ENCODE measurements around the gene TMEM119. TPM values are rescaled to one million over a fixed set of nuclear protein-coding genes. Genes with fewer than 3 reads are reported as not detected.
"Not testable (repeated sequence)": the region's sequence is repeated elsewhere in the genome, so short reads cannot be mapped to it uniquely, and the experiment has no call there.

Gene TMEM119
- total and polyA plus RNA-seq, 10 of the 15 experiments (the other 5 are each of a cell fraction or from before 2014, with no cell fraction given) = 0.11 to 0.44 (median 0.19) TPM; not detected in 5

DNA sequence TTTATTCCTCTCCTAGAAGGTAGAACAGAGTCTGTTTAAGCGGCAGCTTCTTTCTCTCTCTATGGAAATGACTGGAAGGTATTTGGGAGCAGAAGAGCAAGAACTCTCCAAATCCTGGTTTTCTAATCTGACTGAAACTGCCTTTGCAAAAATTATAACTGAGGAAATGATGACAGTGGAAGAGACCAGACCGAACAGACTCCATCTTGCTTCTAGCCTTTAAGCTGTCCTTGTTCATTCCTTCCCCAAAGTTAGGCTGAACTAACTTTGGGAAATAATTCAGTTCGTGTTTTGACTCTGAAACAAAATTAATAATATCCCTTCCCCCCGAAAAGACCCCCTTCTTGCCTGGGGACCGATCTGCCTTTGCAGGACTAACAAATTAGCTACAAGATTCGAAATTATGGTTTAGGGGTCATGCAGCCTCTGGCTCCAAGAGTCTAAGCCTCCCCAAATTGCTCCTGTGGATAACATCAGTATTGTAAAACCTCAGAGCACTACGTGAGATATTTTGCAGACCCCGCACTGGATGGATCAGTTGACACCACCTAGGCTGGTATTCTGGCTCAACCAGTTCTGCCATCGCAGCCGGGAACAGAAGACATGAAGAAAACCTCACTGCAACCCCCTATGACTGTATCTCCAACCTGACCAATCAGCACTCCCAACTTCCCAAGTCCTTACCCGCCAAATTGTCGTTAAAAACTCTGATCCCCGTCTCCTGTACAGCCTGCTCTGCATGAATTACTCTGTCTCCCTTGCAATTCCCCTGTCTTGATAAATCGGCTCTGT, 21.7 kb upstream of the TMEM119 start (continued):
- TF ChIP-seq, protein P1, sequence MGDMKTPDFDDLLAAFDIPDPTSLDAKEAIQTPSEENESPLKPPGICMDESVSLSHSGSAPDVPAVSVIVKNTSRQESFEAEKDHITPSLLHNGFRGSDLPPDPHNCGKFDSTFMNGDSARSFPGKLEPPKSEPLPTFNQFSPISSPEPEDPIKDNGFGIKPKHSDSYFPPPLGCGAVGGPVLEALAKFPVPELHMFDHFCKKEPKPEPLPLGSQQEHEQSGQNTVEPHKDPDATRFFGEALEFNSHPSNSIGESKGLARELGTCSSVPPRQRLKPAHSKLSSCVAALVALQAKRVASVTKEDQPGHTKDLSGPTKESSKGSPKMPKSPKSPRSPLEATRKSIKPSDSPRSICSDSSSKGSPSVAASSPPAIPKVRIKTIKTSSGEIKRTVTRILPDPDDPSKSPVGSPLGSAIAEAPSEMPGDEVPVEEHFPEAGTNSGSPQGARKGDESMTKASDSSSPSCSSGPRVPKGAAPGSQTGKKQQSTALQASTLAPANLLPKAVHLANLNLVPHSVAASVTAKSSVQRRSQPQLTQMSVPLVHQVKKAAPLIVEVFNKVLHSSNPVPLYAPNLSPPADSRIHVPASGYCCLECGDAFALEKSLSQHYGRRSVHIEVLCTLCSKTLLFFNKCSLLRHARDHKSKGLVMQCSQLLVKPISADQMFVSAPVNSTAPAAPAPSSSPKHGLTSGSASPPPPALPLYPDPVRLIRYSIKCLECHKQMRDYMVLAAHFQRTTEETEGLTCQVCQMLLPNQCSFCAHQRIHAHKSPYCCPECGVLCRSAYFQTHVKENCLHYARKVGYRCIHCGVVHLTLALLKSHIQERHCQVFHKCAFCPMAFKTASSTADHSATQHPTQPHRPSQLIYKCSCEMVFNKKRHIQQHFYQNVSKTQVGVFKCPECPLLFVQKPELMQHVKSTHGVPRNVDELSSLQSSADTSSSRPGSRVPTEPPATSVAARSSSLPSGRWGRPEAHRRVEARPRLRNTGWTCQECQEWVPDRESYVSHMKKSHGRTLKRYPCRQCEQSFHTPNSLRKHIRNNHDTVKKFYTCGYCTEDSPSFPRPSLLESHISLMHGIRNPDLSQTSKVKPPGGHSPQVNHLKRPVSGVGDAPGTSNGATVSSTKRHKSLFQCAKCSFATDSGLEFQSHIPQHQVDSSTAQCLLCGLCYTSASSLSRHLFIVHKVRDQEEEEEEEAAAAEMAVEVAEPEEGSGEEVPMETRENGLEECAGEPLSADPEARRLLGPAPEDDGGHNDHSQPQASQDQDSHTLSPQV (IDR thresholded peaks at IDR 0.05) = peak; percentile 74; the same call in 1 of the 2 replicates

DNA sequence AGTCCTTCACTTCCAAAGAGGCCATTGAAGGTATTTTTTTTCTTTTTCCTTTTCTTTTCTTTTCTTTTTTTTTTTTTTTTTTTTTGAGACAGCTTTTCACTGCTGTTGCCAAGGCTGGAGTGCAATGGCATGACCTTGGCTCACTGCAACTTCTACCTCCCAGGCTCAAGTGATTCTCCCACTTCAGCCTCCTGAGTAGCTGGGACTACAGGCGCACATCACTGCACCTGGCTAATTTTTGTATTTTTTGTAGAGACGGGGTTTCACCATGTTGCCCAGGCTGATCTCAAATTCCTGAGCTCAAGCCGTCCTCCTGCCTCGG, 21.0 kb upstream of the TMEM119 start:
- ChIA-PET POLR2A (interaction anchor here (0.6 to 8.2 kb wide), 7 partner anchors 16 to 185 kb away, joined by 3 to 211 read pairs (median 6); partner anchors contain the start of genes ISCU and SELPLG), RAD21 (ENCODE audit: unreplicated experiment) (interaction anchor here (1.0 to 15.9 kb wide), 11 partner anchors 16 to 700 kb away, joined by 3 to 633 read pairs (median 11); partner anchors contain the start of genes ISCU, SART3 and SELPLG), SMC1A (ENCODE audit: uncharacterized antibody, unreplicated experiment) (interaction anchor here (0.8 to 11.4 kb wide), 12 partner anchors 11 to 186 kb away, joined by 3 to 718 read pairs (median 12); partner anchors contain the start of genes ISCU, SART3 and SELPLG), CTCF (interaction anchor here (0.8 to 17.2 kb wide), 21 partner anchors 9 to 385 kb away, joined by 3 to 866 read pairs (median 6); partner anchors contain the start of genes ISCU, SART3, SELPLG and SSH1)
- not testable (repeated sequence) for H3K4me2 ChIP-seq (ENCODE audit: control insufficient read depth, insufficient read depth); ATAC-seq; DNase-seq (ENCODE audit: low read depth, low spot score); H3K27ac ChIP-seq (ENCODE audit: control insufficient read depth, insufficient read depth); BruUV-seq (replicated peaks); H3K27me3 ChIP-seq (replicated peaks in 1 of 2; ENCODE audit: control insufficient read depth in 2 of 2, insufficient read depth in 2 of 2, low read length in 1 of 2); H2AFZ ChIP-seq (ENCODE audit: control insufficient read depth, low read depth, low read length); H3K4me3 ChIP-seq; H3K79me2 ChIP-seq (ENCODE audit: control insufficient read depth, insufficient read depth, low read length); H3K9ac ChIP-seq (ENCODE audit: control insufficient read depth, insufficient read depth, low read length); FAIRE-seq; H4K20me1 ChIP-seq (ENCODE audit: control insufficient read depth, insufficient read depth)
- Histone ChIP-seq H3K4me1 (ENCODE audit: control insufficient read depth, insufficient read depth, low read length) (peaks cover 41% of the 10 kb centered on the region), H3K9me3 (replicated peaks; ENCODE audit: control insufficient read depth, insufficient read depth, low read length) (peaks cover 13% of the 10 kb centered on the region; the same call in 2 of the 3 replicates), H3K36me3 (ENCODE audit: control insufficient read depth in 2 of 2, insufficient read depth in 2 of 2, low read length in 1 of 2) (peaks cover 0 to 14% of the 10 kb centered on the region in 2 experiments; a peak in 2 of 4 replicates)
- intact Hi-C loops (cut with micrococcal nuclease; ENCODE audit: unreplicated experiment) (loop anchor here (1.0 to 5.0 kb wide), 2 partner anchors 56 to 102 kb away; partner anchors contain the start of gene FICD), in situ Hi-C loops (cut with MboI) (loop anchor here (5.0 kb wide), 2 partner anchors 52 to 287 kb away; no protein-coding TSS in a partner anchor)
- 95% methylated on average over 4 of the region's 4 CpGs for WGBS (ENCODE audit: insufficient coverage, insufficient replicate concordance, low lambda C conversion rate, missing lambda C conversion rate)

Measured in GM12878 (cell line).